Kidney tubule cell (primary cell): ENCODE results near the gene KRT77.
"Not testable (repeated sequence)": the region's sequence is repeated elsewhere in the genome, so short reads cannot be mapped to it uniquely, and the experiment has no call there.

ENCODE experiments used
- DNase-seq: peaks from one replicate; pipeline ENCODE4 v3.0.0-alpha.2; 2018; ENCODE audit warnings: low spot score

The KRT77 gene

GRCh38 chr12:52676163-52676562, 27.2 kb downstream of the KRT77 start:
- DNase-seq, result no peak

DNA sequence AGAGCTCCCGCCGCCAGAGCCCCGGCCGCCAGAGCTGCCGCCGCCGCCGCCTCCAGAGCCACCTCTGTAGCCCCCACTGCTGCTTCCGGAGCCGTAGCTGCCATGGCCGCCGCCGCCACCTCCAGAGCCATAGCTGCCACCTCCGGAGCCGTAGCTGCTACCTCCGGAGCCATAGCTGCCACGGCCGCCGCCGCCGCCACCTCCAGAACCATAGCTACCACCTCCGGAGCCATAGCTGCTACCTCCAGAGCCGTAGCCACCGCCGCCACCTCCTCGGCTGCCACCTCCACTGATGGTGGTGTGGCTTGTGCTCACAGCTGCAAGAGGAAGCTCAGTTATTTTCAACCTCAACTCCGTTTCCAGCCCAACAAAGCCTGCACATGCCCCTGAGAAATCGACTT, 28.0 kb downstream of the KRT77 start:
- no peak for DNase-seq

DNA sequence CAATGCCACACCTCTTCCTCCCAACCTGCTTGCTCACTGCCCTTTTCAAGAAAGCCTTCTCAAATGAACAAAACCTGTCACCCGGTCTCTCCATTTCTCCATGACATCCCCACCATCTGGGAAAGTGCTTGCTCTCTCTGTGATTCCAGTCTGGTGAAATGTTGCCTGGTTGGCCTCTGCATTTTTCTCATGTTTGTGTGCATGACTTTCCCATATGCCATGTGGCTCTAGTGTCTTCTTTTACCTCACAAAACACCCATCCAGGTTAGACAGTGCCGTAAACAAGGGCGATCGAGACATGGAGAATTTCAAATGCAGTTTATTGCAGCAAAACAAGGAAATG, 28.9 kb downstream of the KRT77 start:
- no peak for DNase-seq

DNA sequence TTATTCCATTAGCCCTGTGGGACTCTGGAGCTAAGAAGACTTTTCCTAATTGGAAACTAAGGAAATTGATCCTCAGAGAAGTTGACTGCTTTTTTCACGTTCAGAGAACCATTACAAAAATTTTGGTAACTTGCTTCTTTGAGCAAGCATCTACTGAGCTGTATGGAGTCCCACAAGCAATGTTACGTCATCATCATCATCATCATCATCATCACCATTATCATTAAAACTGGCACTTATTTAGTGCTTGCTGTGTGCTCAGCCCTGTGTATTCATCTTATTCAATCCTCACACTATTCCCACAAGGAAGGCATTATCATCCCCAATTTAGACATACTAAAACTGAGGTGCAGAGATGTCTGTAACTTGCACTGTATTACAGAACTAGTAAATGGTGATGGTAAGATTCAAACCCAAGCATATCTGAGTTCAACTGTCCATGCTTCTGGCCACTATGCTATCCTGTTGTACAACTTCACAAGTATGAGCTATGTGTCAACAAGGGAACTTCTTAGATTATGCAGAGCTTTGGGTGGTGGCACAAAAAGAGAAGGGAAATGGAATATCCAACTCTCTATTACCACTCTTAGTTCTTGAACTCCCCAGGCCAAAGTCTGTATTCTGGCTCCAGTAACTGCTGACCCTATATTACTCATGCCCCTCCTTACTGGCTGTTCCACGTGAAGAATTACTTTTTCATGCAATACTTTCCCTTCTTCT, 29.5 kb downstream of the KRT77 start:
- DNase-seq, result no peak

- no peak for DNase-seq
Observed at GRCh38 chr12:52673217-52673616, 30.1 kb downstream of the KRT77 start.

DNA sequence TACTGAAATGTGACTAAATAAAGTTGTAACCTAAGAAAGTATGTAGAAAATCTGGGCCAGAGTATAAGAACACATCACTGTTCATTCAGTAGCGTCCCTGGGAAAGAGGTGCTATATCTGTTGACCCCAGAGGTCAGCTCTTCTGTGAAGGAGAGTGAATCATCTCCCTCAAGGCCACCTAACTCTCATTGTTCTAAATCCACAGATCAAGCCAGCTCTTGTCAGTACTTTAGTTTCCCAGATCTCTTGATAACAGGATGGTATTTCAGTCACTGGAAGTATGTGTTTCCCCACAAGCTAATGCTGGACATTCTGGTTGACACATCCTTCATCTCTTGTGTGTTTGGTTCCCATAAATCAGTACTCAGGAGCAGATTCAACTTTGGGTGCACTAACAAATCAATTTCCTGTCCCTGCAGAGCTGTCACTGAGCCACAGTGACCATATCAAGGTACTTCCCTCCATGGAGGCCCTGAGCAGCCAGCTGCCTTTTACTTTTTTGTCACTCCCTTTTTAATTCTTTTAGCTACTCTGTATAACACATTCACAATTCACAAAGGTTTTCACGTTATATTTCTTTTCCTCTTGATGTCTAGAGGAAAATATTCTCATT, 30.9 kb downstream of the KRT77 start:
- peak; percentile 39 for DNase-seq

- DNase-seq, result no peak
Observed at GRCh38 chr12:52670961-52671360, 32.4 kb downstream of the KRT77 start.

DNA sequence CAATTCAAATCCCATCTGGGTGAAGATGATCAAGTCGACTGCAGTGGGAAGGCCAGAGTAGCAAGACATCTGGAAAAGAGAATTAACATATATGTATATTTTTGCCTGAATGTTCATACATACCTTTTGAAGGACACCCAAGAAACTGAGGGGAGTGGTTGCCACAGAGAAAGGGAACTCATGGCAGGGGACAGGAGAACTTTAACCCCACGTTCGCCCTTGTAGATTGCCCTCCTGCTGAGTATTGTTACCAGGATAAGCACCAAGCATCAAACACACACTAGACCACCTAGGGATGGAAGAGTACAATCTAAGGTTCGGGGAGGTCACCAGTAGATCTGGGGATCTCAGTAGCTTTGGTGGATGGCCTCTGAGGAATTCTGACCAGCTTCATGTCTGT, 32.8 kb downstream of the KRT77 start:
- DNase-seq, result no peak

DNA sequence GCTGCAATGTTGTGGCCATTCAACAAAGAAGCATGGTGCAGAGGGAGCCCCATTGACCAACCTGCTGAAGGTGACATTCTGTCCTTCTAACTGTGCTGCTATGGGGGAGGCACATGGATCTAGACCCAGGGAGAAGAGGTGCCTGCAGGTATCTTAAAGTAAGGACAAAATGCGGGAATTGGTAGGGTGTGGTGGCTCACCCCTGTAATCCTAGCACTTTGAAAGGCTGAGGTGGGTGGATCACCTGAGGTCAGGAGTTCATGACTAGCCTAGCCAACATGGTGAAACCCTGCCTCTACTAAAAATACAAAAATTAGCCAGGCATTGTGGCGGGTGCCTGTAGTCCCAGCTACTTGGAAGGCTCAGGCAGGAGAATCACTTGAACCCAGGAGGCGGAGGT, 33.4 kb downstream of the KRT77 start:
- not testable (repeated sequence) for DNase-seq

DNA sequence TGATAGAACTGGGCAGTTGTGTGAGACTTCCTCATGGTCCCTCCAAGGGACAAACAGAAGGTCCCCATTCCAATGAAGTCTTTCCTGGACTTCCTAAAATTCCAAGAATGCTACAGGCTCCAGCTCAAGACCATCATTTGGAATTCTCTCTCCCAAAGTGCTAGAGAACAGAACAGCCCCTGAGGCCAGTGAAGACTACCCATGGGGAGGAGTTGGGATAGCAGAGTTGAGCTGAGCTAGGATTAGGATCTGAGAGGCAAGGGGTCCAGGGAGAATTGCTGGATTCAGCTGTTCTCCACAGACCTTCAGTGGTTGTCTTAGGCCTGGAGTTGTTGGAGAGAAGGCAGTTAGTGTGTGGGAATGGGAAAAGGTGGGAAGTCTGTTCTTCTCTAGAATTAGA, 33.9 kb downstream of the KRT77 start:
- no peak for DNase-seq

- DNase-seq, result no peak
Observed at GRCh38 chr12:52667931-52668330, 35.4 kb downstream of the KRT77 start.

- DNase-seq, result no peak
Observed at GRCh38 chr12:52667509-52667908, 35.8 kb downstream of the KRT77 start.

DNA sequence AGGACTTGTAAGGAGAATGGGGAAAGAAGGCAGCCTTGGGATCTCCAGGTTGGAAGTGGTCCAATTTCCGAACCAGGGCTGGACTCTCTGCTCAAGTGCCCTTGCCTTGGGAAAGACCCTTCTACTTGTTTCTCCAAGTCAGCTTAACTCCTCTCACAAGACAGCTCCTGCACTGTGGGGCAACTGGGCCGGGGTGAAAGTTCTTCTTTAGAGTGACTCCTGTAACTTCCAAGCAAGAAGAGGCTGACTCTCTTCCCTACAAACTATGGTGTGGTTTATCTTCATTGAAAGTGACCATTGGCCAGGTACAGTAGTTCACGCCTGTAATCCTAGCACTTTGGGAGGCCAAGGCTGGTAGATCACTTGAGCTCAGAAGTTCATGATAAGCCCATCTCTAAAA, 36.9 kb downstream of the KRT77 start:
- DNase-seq, result no peak

DNA sequence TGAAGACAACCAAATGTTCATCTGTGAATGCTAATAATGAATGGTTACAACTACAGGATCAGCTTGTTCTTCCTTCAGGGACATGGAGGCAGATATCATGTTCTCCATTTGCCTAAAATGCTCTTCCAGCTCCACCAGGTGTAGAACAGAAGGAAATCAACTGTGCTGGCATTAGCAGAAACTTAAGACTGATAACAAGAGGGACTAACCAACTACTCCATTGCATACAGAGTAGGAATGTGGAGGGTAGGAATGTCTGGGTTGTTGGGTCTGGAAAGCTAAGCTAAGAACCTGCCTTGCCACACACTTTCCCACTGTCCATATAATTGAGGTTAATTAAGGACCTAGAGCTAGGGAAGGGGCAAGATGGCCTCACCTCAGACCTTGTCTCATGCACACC, 39.9 kb downstream of the KRT77 start:
- no peak for DNase-seq

GRCh38 chr12:52662918-52663229, 40.5 kb downstream of the KRT77 start:
- no peak for DNase-seq

GRCh38 chr12:52662093-52662917, 41.0 kb downstream of the KRT77 start:
- DNase-seq, result no peak

DNA sequence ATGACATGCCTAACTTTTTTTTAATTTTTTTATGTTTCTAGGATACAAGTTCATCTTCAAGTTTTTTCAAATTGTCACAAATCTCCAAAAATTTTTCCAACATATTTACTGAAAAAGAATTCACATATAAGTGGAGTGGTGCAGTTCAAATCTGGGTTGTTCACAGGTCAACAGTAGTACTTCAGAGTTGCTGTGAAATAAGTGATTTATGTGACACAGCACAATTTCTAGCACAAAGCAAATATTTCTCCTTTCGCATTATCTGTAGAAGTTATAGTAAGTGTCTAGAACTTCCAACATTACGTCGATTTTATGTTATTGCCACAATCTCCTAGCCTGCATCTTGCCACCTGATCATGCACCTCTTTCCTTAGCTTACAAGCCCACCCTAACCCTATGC, 41.7 kb downstream of the KRT77 start:
- no peak for DNase-seq

DNA sequence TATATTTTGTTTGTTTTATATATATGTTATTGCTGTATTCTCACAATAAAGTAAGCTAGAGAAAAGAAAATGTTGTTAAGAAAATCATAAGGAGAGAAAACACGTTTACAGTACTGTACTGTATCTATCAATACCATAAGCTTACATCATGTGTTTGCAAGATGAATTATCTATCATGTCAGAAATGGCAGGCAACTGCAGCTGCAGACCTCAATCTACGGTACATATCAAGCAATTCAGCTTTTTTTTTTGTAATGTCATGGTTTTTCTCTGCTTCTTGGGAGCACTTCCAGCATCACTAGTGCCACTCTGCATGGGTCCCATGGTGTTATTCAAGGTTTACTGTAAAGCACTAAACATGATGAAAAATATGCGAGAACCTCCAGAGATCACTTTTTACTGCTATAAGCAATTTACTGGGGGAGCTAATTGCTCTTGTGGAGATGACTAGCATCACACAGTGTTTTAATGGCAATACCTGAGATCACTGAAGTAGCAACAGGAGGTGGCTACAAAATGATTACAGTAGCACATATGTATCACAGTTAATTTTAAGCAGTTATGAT, 42.3 kb downstream of the KRT77 start:
- DNase-seq, result no peak

- DNase-seq, result no peak
Observed at GRCh38 chr12:52659951-52660350, 43.4 kb downstream of the KRT77 start.

GRCh38 chr12:52659395-52659794, 43.9 kb downstream of the KRT77 start:
- DNase-seq, result no peak

- no peak for DNase-seq
Observed at GRCh38 chr12:52658196-52658595, 45.1 kb downstream of the KRT77 start.

- DNase-seq, result no peak
Observed at GRCh38 chr12:52657250-52657902, 45.9 kb downstream of the KRT77 start.

DNA sequence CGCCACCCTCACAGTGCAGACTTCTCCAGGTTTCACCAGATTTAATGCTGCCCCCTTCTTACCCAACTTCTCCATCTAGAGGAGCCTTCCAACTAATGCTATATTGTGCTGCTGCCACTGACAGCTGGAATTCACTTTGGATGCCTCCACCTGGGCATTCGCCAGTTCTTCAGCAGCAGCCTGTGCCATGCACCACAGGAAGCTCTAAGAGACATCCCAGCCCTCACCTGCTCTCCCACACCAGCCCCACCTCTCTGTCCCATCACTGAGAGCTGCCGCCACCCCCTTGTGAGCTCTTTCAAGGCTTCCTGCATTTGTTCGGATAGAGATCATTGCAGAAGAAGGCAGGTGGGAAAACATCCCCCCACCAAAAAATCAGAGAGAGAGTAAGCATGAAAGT, 46.7 kb downstream of the KRT77 start:
- no peak for DNase-seq
